Smooth muscle cell (in vitro differentiated cells): ENCODE data around the gene PRKN. TPM values are rescaled to one million over a fixed set of nuclear protein-coding genes. Genes with fewer than 3 reads are reported as not detected.

Experiments
- DNase-seq: peaks from one replicate; lab custom pipeline; 2025; ENCODE audit not compliant: unreplicated experiment; lab: John Stamatoyannopoulos, UW
- H2AFZ ChIP-seq: fragments of 200-600 bp; sonication (generic); 2 replicates; pipeline ENCODE4 v1.6.0; 2016; ENCODE audit warnings: antibody characterized with exemption, low read depth, mild to moderate bottlenecking
- H3F3A ChIP-seq: fragments of 200-600 bp; sonication (generic); 2 replicates; pipeline ENCODE4 v1.6.0; 2017; ENCODE audit warnings: antibody characterized with exemption, low read depth
- H3K27ac ChIP-seq: fragments of 200-600 bp; sonication (generic); 2 replicates; pipeline ENCODE4 v1.5.1; 2016; ENCODE audit warnings: low read depth, mild to moderate bottlenecking
- H3K27me3 ChIP-seq: fragments of 200-600 bp; sonication (generic); 2 replicates; pipeline ENCODE4 v1.6.1; 2016; ENCODE audit warnings: low read depth, mild to moderate bottlenecking
- H3K36me3 ChIP-seq: fragments of 200-600 bp; sonication (generic); 2 replicates; pipeline ENCODE4 v1.5.1; 2016; ENCODE audit warnings: low read depth
- H3K4me1 ChIP-seq: fragments of 200-600 bp; sonication (generic); 2 replicates; pipeline ENCODE4 v1.5.1; 2016; ENCODE audit warnings: low read depth
- H3K4me2 ChIP-seq: fragments of 200-600 bp; sonication (generic); 2 replicates; pipeline ENCODE4 v1.6.0; 2016; ENCODE audit warnings: mild to moderate bottlenecking
- H3K4me3 ChIP-seq: fragments of 200-600 bp; sonication (generic); 2 replicates; pipeline ENCODE4 v1.5.1; 2016; ENCODE audit warnings: mild to moderate bottlenecking
- H3K79me2 ChIP-seq: fragments of 200-600 bp; sonication (generic); 2 replicates; pipeline ENCODE4 v1.6.0; 2016; ENCODE audit warnings: low read depth, mild to moderate bottlenecking
- H3K9ac ChIP-seq: fragments of 200-600 bp; sonication (generic); 2 replicates; pipeline ENCODE4 v1.6.0; 2016; ENCODE audit warnings: low read depth
- H3K9me3 ChIP-seq: fragments of 200-600 bp; sonication (generic); replicated peaks from 2 replicates; pipeline ENCODE4 v1.5.1; 2016; ENCODE audit warnings: low read depth
- H4K20me1 ChIP-seq: fragments of 200-600 bp; sonication (generic); 2 replicates; pipeline ENCODE4 v1.6.0; 2016; ENCODE audit warnings: low read depth
- WGBS: methylation state at CpG from one replicate; pipeline ENCODE4 v1.1.7; 2016; ENCODE audit warnings: low lambda C conversion rate; 5-methylcytosine and 5-hydroxymethylcytosine counted together
- polyA plus RNA-seq: library from polyadenylated mRNA; unstranded; fragments of >200 nt; fragmentation: Nextera tagmentation; extraction: Ambion mirVana; gene quantifications from 2 replicates; pipeline ENCODE4 v1.2.1, GENCODE V29; 2016
- total RNA-seq: library from RNA; depleted of rRNA; stranded (reverse); fragments of >200 nt; gene quantifications from 2 replicates; pipeline ENCODE4 v1.2.3, GENCODE V29; 2014
- TF ChIP-seq, protein P1 (sequence below): fragments of 200-600 bp; sonication (generic); IDR thresholded peaks from 2 replicates; pipeline ENCODE4 v1.5.1; 2017; ENCODE audit warnings: borderline replicate concordance, mild to moderate bottlenecking, antibody characterized with exemption; ENCODE audit not compliant: insufficient read depth, poor library complexity, severe bottlenecking

PRKN gene
- total and polyA plus RNA-seq, 2 experiments from 2014 or later: 0.81 to 5.1 TPM

DNA sequence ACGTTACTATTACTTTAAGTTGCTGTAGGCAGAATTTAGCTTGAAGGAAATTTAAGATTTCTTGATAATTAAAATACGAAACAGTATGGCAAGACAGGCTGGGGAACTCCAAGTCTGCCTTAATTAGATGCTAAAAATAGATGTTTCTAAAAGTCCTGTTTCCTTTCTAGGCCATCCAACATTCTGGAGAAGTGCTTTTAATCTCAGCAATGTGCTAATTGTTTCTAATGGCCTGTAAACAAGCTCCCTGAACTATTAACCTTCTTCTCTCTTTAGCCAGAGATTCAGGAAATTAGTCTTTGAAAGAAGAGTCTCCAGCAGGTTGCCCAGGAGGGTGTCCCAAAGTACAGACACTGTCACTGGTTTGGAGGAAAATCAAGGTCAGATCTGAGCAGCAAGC, 776.4 kb downstream of the PRKN start:
- no peak overlapping the region for H2AFZ ChIP-seq
- H3K4me3 ChIP-seq: no peak overlapping the region
- no peak overlapping the region for H3K4me2 ChIP-seq
- TF ChIP-seq, protein P1, sequence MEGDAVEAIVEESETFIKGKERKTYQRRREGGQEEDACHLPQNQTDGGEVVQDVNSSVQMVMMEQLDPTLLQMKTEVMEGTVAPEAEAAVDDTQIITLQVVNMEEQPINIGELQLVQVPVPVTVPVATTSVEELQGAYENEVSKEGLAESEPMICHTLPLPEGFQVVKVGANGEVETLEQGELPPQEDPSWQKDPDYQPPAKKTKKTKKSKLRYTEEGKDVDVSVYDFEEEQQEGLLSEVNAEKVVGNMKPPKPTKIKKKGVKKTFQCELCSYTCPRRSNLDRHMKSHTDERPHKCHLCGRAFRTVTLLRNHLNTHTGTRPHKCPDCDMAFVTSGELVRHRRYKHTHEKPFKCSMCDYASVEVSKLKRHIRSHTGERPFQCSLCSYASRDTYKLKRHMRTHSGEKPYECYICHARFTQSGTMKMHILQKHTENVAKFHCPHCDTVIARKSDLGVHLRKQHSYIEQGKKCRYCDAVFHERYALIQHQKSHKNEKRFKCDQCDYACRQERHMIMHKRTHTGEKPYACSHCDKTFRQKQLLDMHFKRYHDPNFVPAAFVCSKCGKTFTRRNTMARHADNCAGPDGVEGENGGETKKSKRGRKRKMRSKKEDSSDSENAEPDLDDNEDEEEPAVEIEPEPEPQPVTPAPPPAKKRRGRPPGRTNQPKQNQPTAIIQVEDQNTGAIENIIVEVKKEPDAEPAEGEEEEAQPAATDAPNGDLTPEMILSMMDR: no peak
- H3K79me2 ChIP-seq: no peaks in the 10 kb centered on the region
- no peaks in the 10 kb centered on the region for H4K20me1 ChIP-seq
- H3K9me3 ChIP-seq: no peaks in the 10 kb centered on the region
- DNase-seq: no peak
- no peaks in the 10 kb centered on the region for H3F3A ChIP-seq
- H3K36me3 ChIP-seq: no peaks in the 10 kb centered on the region
- WGBS: 75% methylated on average over 2 of the region's 2 CpGs
- no peak overlapping the region for H3K9ac ChIP-seq
- H3K4me1 ChIP-seq: no peaks in the 10 kb centered on the region
- no peaks in the 10 kb centered on the region for H3K27me3 ChIP-seq
- no peak overlapping the region for H3K27ac ChIP-seq

DNA sequence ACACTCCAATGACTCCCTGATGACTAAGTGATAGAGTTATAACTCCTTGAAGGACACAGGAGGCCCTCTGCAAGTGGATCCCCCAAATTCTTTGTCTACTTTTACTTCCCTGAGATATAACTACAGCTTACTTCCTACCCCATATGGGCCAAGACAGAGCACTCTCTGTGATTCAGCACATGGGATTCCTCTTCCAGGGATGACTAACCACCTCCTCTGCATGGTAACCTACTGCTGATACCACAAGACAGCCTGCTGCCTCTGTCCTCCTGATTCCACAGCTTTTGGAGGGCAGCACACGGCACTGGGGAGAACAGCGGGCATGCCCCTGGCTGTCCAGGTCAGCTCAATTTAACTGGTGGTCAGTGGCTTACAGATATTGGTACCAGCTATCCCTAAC, 778.0 kb downstream of the PRKN start:
- no peaks in the 10 kb centered on the region for H4K20me1 ChIP-seq
- no peak overlapping the region for H2AFZ ChIP-seq
- no peaks in the 10 kb centered on the region for H3K79me2 ChIP-seq
- H3K36me3 ChIP-seq: no peaks in the 10 kb centered on the region
- TF ChIP-seq, protein P1: no peak
- no peak for DNase-seq
- no peak overlapping the region for H3K4me3 ChIP-seq
- no peaks in the 10 kb centered on the region for H3K27me3 ChIP-seq
- no peak overlapping the region for H3K27ac ChIP-seq
- H3F3A ChIP-seq: no peaks in the 10 kb centered on the region
- H3K4me2 ChIP-seq: no peak overlapping the region
- no peaks in the 10 kb centered on the region for H3K9me3 ChIP-seq
- H3K9ac ChIP-seq: no peak overlapping the region
- WGBS: 82% methylated on average over 2 of the region's 2 CpGs
- H3K4me1 ChIP-seq: no peaks in the 10 kb centered on the region

DNA sequence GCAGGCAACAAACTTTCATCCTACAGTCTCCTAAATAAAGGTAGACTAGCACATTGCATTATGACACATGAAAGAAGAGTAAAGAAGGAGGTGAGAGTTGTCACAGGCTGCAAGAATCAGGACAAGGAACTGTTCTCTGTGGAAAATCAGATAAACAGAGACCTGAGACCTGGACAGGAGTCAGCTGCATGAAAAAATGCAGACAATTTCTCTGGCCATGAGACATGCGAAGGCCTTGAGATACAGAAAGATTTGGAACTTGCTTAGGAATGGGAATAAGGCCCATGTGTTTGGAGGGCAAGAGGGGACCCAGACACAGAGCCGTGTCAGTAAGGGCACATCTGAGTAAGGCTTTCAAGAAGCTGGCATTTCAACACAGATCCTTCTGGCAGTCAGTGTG, 779.1 kb downstream of the PRKN start:
- Histone ChIP-seq H3K9ac (no peak overlapping the region), H4K20me1 (no peaks in the 10 kb centered on the region), H3K4me2 (no peak overlapping the region), H3K9me3 (no peaks in the 10 kb centered on the region), H3K4me3 (no peak overlapping the region), H3K27ac (no peak overlapping the region), H3K36me3 (no peaks in the 10 kb centered on the region), H3K27me3 (no peaks in the 10 kb centered on the region), H2AFZ (no peak overlapping the region), H3F3A (no peaks in the 10 kb centered on the region), H3K4me1 (no peaks in the 10 kb centered on the region), H3K79me2 (no peaks in the 10 kb centered on the region)
- no peak for DNase-seq
- WGBS: 90% methylated on average over 2 of the region's 2 CpGs
- TF ChIP-seq, protein P1: no peak

DNA sequence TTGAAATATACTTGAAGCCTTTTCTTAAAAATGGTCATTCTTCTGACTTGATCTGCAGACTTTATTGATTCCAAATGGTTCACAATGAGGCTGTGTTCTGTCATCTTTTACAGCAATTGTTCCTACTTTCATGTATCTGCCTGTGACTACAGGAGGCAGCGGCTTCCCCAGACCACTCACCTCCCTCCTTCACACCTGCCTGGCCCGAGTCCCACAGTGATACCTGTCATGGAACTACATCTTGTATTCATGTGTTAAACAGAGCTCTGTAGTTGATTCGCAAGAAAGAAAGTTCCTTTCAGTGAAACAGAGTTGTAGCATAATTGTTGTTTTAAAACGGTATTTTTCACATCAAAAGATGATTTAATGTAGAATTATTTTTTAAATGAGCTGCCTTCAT, 780.2 kb downstream of the PRKN start:
- H3K27ac ChIP-seq: no peak overlapping the region
- TF ChIP-seq, protein P1: no peak
- no peaks in the 10 kb centered on the region for H3K79me2 ChIP-seq
- no peaks in the 10 kb centered on the region for H3F3A ChIP-seq
- H2AFZ ChIP-seq: no peak overlapping the region
- no peaks in the 10 kb centered on the region for H3K4me1 ChIP-seq
- DNase-seq: no peak
- H4K20me1 ChIP-seq: no peaks in the 10 kb centered on the region
- H3K9me3 ChIP-seq: no peaks in the 10 kb centered on the region
- H3K36me3 ChIP-seq: no peaks in the 10 kb centered on the region
- no peak overlapping the region for H3K9ac ChIP-seq
- no peak overlapping the region for H3K4me3 ChIP-seq
- H3K4me2 ChIP-seq: no peak overlapping the region
- no peaks in the 10 kb centered on the region for H3K27me3 ChIP-seq
- 61% methylated on average over 4 of the region's 4 CpGs for WGBS
